Ovary (tissue), 3 donors: ENCODE results near the gene WASF2.

Source experiments
- CTCF ChIP-seq, 3 donors: fragments of 450-650 bp in 2 of 3; fragments of 200-600 bp in 1 of 3; IDR thresholded peaks; one replicate each; pipeline versions ENCODE4 v1.5.1 to v1.8.0; 2016 to 2022; ENCODE audit warnings: antibody characterized with exemption in 3 of 3, mild to moderate bottlenecking in 1 of 3
- EP300 ChIP-seq: sonication (generic); formaldehyde crosslinking; IDR thresholded peaks from one replicate; pipeline ENCODE4 v1.6.1; 2017; ENCODE audit warnings: antibody characterized with exemption
- POLR2A ChIP-seq: fragments of 450-650 bp; IDR thresholded peaks from one replicate; pipeline ENCODE4 v1.6.1; 2017; ENCODE audit warnings: antibody characterized with exemption, mild to moderate bottlenecking, moderate library complexity
- donor health status: DM: no; HTN: no; CAD: no.

GRCh38 chr1:27473755-27474154, 16.2 kb downstream of the WASF2 start:
- TF ChIP-seq CTCF (IDR thresholded peaks at IDR 0.05), result no peak
- no peak for TF ChIP-seq POLR2A
- no peak for TF ChIP-seq EP300
